ENCODE measurements around the gene CAMK1G.

CAMK1G gene

GRCh38 chr1:209583408-209583807 lies at the start of gene CAMK1G:
TSS of gene CAMK1G (plus strand) at chr1:209583714. CDS start at chr1:209594984, 11,270 bp downstream.
- FAIRE-seq: no peak

DNA sequence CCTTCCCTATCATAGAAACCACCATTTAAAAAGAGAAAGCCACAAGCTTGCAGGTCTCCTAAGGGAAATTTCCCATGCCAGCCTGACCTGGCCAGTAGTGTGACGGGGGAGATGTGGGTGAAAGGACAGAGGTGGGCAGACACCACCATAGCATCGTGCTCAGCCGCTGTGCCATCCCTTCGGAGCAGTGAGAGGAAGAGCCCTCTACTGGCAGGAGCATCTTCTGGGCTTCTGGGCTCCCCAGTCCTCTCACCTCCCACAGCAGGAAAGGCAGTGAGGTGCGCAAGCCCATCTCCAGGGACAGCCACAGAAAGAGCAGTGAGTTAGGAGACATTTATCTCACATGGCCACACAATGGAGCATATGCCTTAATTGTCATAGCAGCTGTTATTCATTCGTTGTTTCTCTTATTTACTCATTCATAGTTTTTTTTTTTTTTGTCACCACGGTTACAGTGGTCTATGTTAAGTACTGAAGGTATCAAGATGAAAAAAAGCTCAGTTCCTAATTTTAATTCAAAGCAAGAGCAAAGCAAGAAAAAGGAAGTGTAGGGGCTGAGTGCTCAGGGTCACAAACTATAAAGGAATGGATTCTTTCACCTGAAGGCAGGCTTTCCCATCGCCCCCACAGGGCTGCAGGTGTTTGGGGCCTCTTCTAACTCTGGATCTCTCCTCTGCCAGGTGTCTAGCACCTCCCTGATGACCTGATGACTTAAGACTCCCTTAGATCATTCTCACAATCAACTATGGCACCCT lies 48.8 kb upstream of the CAMK1G start:
- DNase-seq (ENCODE audit: low spot score) (no peak), FAIRE-seq (no peak)

More at GRCh38 chr1:209583408-209583807, at the start of gene CAMK1G:
- no peak for DNase-seq (ENCODE audit: low spot score)

DNA sequence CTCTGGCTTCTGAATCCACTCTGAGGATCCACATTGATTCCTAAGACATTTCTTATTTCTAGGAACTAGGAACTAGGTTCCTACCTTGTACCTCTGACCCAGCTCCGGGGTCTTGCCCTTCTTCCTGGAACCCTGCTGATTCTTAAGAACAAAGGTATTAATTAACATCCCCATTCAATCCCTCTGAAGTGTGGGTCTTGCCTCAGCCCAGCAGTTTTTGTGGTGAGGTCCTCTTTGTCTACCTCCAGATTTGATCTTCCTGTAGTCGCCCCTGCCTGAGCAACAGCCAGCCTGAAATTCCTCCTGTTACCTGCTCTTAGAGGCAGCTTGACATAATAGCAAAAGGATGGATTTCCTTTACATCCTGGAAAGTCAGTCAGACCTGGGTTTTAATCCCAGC lies 46.7 kb upstream of the CAMK1G start:
- FAIRE-seq (no peak), DNase-seq (ENCODE audit: low spot score) (no peak)

DNA sequence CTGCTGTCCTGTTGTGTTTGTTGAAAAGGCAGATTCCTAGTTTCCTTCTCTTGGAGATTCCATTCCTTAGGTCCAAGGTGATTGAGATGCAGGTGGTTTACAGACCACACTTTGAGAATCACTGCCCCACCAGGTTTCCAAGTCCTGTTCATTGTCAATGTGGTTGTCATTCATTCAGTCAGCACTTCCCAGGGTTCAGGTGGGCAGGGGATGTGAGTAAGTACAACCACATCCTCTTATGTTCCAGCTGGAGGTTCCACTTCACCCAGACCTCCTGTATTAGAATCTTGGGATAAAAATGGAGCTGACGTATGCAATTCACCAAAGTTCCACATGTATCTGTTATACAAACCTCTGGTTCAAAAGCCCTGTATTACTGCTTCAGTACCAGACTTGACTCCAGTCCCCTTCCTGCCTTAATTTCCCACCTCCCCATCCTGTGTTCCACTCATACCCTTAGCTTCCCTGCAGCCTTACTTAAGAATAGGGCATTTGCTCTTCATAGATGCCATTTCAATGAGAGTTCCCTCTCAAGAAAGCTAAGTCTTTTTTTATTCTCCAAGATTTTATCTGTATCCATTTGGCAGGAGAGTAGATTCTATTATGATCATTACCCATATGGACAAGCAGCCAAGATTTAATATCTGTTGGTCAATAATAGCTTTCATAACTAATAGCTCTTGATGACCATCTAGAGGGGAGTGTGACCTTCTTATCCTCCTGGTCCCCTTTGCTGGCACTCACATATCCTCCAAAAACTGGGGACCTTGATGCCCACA lies 46.0 kb upstream of the CAMK1G start:
- DNase-seq (ENCODE audit: low spot score): no peak
- FAIRE-seq: no peak

DNA sequence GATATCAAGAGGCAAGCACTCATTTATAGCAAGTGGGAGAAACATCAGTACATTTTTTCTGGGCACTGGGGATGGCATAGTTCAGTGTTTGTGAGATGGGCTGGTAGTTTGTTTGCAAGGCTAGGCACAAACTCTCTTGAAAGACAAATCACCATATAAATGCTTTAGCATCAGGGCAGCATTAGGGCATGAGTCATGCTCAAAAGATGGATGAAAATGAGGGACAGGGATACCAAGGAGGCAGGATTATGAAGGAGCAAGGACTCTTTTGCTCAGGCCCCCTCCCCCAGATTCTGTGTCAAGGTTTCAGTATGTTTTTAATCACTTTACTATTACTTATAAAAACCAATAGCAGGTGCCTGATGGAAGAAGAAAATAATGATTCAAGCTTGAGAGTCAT lies 43.9 kb upstream of the CAMK1G start:
- no peak for FAIRE-seq
- no peak for DNase-seq (ENCODE audit: low spot score)

DNA sequence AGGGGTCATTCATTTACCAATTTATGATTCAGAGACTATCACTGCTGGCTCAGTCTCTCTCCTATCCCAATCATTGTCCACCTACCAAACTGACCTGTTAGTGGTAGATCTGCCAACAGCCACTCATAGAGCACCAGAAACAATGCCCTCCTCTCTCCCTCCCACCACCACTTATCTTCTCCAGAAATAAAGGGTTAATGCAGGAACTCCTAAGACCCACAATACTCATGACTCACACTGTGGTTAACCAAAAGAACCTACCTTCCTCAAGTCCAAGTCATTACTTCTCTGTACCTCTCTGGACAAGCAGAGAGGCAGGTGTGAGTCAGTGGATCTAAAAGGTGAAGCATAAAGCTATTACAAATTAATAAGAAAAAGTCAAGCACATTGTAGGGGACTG lies 40.9 kb upstream of the CAMK1G start:
- FAIRE-seq: peak; percentile 100

GRCh38 chr1:209544098-209544497 lies 39.4 kb upstream of the CAMK1G start:
- DNase-seq (ENCODE audit: low spot score): no peak
- no peak for FAIRE-seq

More for the DNA sequence above, 40.9 kb upstream of the CAMK1G start:
- DNase-seq (ENCODE audit: low spot score): peak; percentile 99

GRCh38 chr1:209545423-209545822 lies 38.1 kb upstream of the CAMK1G start:
- DNase-seq (ENCODE audit: low spot score) (no peak), FAIRE-seq (no peak)

DNA sequence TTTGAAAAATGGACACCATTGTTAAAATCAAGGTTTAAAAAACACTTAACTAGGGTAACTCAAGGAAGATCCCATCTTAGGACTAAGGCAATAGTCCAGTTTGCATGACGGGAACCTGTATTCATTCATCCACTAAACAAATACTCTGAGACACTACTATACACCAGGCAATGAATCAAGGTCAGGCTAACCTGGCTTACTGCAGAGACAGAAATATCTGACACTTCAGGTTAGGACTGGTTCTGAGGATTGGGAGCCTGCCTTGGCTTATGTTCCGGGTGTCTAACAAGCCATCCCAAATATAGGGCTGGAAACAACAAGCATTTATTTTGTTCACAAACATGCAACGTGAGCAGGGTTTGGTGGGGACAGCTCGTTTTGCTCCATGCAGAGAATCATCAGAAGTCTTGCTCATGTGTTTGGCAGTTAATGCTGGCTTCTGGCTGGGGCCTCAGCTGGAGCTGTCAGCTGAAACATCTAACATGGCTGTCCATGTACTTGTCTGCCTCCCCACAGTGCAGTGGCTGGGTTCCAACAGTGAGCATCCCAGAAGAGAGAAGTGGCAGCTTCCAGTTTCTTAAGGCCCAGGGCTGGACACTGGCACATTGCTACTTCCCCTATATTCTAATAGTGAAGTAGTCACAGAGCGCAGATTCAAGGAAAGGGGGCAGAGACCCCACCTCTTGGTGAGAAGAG lies 37.0 kb upstream of the CAMK1G start:
- FAIRE-seq (no peak), DNase-seq (ENCODE audit: low spot score) (no peak)

DNA sequence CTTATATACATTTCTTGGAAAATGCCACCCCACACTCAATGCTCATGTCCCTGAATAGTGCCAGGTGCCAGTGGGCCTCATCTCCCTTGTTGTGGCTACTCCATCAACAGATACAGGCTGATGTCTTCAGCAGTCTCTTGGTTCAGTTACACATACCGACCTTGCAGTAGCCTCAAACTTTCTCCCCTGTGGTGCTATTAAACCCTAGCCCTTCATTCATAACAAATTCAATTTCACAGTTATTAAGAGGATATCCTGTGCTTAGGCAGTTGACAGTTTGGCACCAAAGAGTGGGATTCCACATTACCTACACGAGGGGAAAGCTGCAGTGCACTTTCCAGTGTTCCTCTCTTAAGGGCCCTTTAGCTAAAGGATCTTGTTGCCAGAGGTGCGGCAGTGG lies 35.9 kb upstream of the CAMK1G start:
- FAIRE-seq (no peak), DNase-seq (ENCODE audit: low spot score) (no peak)

GRCh38 chr1:209549443-209550205 lies 33.9 kb upstream of the CAMK1G start:
- FAIRE-seq (no peak), DNase-seq (ENCODE audit: low spot score) (no peak)

- FAIRE-seq (no peak), DNase-seq (ENCODE audit: low spot score) (no peak)
These were observed 33.0 kb upstream of the CAMK1G start for GRCh38 chr1:209550519-209550918.

DNA sequence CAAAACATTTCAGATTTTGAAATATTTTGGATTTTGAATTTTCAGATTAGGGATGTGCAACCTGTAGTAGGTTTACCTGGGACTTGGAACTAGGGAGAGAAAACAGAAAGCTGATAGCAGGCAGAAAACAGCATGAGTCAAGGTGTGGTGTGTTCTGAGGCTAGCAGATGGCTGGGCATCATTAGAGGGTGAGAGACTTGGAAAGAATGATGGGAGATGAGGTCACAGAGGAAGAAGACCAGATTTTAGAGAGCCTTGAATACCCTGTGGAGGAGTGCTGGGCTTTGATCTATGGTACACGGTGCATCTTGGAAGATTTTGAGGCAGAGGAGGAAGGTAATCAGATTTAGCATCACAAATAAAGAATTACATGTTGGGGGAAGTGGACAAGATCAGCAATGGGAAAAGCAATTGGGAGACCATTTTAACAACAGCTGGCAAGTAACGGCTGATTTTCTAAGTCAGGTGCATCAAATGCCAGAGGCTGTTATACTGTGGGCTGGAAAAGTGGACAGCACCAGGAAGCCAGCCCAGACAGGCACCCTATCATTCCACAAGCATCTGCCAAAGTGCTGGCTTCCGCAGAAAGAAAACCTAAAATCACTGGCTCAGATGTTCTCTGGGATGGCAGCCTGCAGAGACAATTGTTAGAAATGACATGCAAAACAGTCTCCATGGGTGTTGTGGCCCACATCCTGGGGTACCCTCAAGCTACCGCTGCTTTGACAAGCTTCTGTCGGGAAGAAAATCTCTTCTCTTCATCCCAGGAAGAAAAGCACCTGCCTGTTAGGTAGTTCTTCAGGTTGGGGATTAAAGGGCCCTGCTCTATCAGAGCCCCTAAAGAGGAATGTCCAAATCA lies 30.9 kb upstream of the CAMK1G start:
- DNase-seq (ENCODE audit: low spot score) (no peak), FAIRE-seq (no peak)

DNA sequence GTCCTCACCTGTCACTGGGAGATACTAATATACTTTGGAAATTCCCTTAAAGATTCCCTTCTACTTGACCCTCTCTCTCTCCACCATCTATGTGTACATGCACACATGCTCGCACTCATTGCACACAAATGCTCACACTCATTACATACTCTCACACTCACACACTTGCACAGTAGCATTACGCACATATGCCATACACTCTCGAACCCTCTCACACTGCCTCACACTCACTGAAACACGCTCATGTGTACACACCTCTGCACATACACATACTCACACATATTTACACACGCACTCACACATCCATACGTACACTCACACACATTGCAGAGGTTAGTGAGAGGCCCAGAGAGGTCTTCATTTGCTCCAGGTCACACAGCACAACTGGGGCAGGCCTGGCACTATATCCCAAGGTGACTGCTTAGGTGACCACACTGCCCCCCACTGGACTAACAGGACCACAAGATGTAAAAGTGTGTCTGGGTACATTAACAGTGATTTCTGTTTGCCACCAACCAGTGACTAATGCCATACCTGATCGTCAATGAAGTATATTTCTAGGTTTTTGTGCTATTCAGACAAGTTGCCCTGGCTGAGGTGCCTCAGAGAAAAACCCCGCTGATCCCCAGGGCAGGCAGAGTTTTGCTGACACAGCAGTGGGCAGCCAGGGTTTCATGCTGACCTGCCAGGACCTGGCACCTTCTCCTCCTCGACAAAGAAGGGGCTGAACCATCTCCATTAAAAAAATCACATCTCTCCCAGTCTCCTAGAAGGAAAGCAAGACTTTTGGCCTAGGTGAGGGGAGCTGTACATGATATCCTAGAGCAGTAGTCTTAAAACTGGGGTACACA lies 28.5 kb upstream of the CAMK1G start:
- FAIRE-seq: no peak

GRCh38 chr1:209556162-209556690 lies 27.3 kb upstream of the CAMK1G start:
- DNase-seq (ENCODE audit: low spot score): no peak
- no peak for FAIRE-seq

More for the DNA sequence above, 28.5 kb upstream of the CAMK1G start:
- DNase-seq (ENCODE audit: low spot score): no peak

DNA sequence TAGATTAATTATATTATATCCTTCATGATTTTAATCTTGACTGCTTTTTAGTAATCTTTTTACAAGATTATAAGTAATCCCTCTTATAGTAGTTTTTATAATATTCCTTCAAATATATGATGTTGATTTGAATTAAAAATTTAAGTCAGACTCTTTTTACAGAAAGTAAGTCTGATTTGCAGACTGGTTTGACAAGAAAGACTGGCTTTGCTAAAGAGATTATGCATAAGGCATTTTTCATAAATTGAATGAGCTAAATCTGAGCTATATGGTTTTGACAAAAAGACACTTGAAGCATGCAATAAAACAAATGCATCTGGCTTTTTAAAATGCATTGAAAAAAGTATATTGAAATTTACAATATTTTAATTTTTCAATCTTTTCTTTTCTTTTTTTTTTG lies 26.3 kb upstream of the CAMK1G start:
- DNase-seq (ENCODE audit: low spot score): no peak

GRCh38 chr1:209560529-209560928 lies 23.0 kb upstream of the CAMK1G start:
- DNase-seq (ENCODE audit: low spot score) (no peak), FAIRE-seq (no peak)

More for the DNA sequence above, 26.3 kb upstream of the CAMK1G start:
- FAIRE-seq: peak; percentile 33

DNA sequence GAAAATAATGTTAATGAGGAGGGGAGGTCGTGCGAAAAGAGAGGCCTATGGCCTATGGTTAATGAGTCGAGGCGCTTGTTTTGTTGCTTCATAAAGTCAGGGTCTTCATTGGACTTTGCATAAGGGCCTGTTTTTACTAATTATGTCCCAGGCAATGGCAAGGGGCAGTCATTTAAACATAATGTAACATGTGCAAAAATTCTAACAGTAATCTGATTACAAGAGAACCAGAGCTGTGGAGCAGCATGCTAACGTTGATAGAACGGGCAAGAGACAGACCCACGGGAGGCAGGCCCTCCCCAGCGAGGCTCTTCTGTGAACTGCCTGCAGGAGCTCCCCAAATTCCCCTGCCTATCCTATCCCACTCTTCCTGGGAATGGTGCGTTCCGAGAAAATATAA lies 22.6 kb upstream of the CAMK1G start:
- FAIRE-seq (no peak), DNase-seq (ENCODE audit: low spot score) (no peak)

DNA sequence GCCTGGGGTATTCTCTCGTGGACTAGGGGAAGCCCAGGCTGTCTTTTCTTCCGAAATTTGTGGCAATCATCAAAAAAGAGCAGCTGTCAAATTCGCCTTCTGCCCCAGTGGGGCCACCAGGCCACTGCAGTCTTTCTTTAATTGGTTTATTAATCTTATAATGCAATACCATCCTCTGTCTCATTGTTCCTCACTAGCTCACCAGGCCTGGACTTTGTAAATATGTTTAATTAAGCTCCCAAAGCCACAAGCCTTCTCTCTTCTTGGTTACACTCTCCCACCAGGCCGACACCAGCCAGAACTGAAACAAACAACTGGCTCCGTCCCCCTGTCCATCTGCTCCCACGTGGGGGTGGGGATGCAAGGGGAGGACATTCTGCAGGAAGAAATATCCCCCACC lies 22.0 kb upstream of the CAMK1G start:
- DNase-seq (ENCODE audit: low spot score) (no peak), FAIRE-seq (no peak)

Measured in RCC 7860 (cell line).